Esophagus muscularis mucosa (tissue), 4 donors: ENCODE data around the gene PTPN18. TPM values are rescaled to one million over a fixed set of nuclear protein-coding genes. Genes with fewer than 3 reads are reported as not detected.
A peak's percentile ranks its signal among the peaks of the same experiment; 100 is the strongest.

Source experiments
- DNase-seq: peaks from one replicate; pipeline ENCODE4 v3.0.0-alpha.2; 2017; ENCODE audit errors: extremely low spot score
- H3K27ac ChIP-seq, 4 donors: fragments of 200-600 bp; sonication (generic); replicated peaks in 1 of 4; 1 replicate in 3 of 4; 2 replicates in 1 of 4; pipeline ENCODE4 v1.5.1; 2016 to 2019; ENCODE audit warnings: mild to moderate bottlenecking in 1 of 4
- H3K27me3 ChIP-seq, 4 donors: fragments of 200-600 bp; sonication (generic); one replicate each; pipeline versions ENCODE4 v1.5.1 to v1.6.0; 2016 to 2019
- H3K36me3 ChIP-seq, 4 donors: fragments of 200-600 bp; sonication (generic); one replicate each; pipeline ENCODE4 v1.5.1; 2016 to 2019
- H3K4me1 ChIP-seq, 4 donors: fragments of 200-600 bp; sonication (generic); one replicate each; pipeline ENCODE4 v1.5.1; 2016 to 2019
- H3K4me3 ChIP-seq, 4 donors: fragments of 200-600 bp; sonication (generic); 1 replicate in 2 of 4; 2 replicates in 2 of 4; pipeline ENCODE4 v1.5.1; 2016 to 2019; ENCODE audit warnings: mild to moderate bottlenecking in 4 of 4, moderate library complexity in 1 of 4
- H3K9me3 ChIP-seq, 4 donors: fragments of 200-600 bp; sonication (generic); 1 replicate in 3 of 4; 2 replicates in 1 of 4; pipeline ENCODE4 v1.5.1; 2016 to 2019
- EP300 ChIP-seq: sonication (generic); formaldehyde crosslinking; IDR thresholded peaks from one replicate; pipeline ENCODE4 v1.6.1; 2017; ENCODE audit warnings: antibody characterized with exemption
- POLR2A ChIP-seq: fragments of 450-650 bp; IDR thresholded peaks from one replicate; pipeline ENCODE4 v1.6.1; 2017; ENCODE audit warnings: antibody characterized with exemption, moderate library complexity, mild to moderate bottlenecking, low read depth
- POLR2AphosphoS5 ChIP-seq, 2 donors: sonication (generic); formaldehyde crosslinking; IDR thresholded peaks; one replicate each; pipeline ENCODE4 v1.6.1; 2017; ENCODE audit warnings: antibody characterized with exemption in 2 of 2
- WGBS: methylation state at CpG from one replicate; pipeline ENCODE4 v1.1.5; 2018; 5-methylcytosine and 5-hydroxymethylcytosine counted together
- intact Hi-C: fragments of 100-400 bp; cut with DNase I; formaldehyde crosslinking; loops from one replicate; pipeline ENCODE4 v1.15.1; 2023
- total RNA-seq, 4 donors: library from RNA; depleted of rRNA; stranded (reverse); fragments of >200 nt; gene quantifications; one replicate each; pipeline versions ENCODE4 v1.1.0 to v1.2.1, GENCODE V29; 2016
- TF ChIP-seq, protein P1 (sequence below), 3 experiments: fragments of 200-600 bp in 2 of 3; fragments of 450-650 bp in 1 of 3; sonication (generic) in 2 of 3; IDR thresholded peaks; one replicate each; pipeline ENCODE4 v1.5.1; 2017 to 2019; ENCODE audit warnings: antibody characterized with exemption in 3 of 3, mild to moderate bottlenecking in 2 of 3, moderate library complexity in 1 of 3

PTPN18 gene
- total RNA-seq, 4 donors from 2014 or later, result 36.6 to 60.2 (median 50.3) TPM

DNA sequence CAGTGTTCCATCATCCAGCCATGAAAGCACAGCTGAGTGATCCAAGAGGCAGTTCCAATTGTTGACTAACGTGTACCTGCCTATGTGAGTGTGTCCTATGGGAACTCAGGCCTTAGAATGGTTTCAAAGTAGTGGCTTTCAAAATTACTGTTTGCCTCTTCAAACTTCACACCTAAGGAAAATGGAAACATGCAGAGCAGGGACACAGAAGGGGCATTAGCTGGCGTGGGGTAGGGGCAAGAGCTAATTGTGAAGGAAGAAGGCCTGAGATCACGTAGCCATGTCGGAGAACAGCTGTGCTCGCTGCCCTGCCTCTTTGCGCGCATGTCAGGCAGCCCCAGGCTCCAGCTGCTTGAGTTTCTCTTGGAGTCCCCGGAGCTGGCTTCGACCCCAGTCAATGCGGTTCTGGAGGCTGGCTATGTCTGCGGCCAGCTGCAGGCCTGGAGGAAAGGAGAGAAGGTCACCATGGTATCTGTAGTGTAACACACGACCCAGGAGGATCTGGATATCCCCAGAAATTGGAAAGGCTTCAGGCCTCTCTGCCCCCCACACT lies 17.0 kb upstream of the PTPN18 start:
- intact Hi-C loops, result loop anchor here (10.0 kb wide), 1 partner anchor 464 kb away; no protein-coding TSS in a partner anchor

GRCh38 chr2:130339885-130340745 lies 15.7 kb upstream of the PTPN18 start:
- DNase-seq, result no peak
- no peak for TF ChIP-seq POLR2A
- TF ChIP-seq POLR2AphosphoS5 (IDR thresholded peaks at IDR 0.05), result no peak
- TF ChIP-seq EP300, result no peak
- TF ChIP-seq, protein P1, sequence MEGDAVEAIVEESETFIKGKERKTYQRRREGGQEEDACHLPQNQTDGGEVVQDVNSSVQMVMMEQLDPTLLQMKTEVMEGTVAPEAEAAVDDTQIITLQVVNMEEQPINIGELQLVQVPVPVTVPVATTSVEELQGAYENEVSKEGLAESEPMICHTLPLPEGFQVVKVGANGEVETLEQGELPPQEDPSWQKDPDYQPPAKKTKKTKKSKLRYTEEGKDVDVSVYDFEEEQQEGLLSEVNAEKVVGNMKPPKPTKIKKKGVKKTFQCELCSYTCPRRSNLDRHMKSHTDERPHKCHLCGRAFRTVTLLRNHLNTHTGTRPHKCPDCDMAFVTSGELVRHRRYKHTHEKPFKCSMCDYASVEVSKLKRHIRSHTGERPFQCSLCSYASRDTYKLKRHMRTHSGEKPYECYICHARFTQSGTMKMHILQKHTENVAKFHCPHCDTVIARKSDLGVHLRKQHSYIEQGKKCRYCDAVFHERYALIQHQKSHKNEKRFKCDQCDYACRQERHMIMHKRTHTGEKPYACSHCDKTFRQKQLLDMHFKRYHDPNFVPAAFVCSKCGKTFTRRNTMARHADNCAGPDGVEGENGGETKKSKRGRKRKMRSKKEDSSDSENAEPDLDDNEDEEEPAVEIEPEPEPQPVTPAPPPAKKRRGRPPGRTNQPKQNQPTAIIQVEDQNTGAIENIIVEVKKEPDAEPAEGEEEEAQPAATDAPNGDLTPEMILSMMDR (IDR thresholded peaks at IDR 0.05), result no peak
- intact Hi-C loops, result loop anchor here (10.0 kb wide), 1 partner anchor 465 kb away; no protein-coding TSS in a partner anchor
- H3K9me3 ChIP-seq, result no peaks in the 10 kb centered on the region
- peaks cover 25 to 41% (median 32%) of the 10 kb centered on the region in 4 donors for H3K4me1 ChIP-seq
- no peaks in the 10 kb centered on the region for H3K27me3 ChIP-seq
- peaks cover 5 to 34% (median 29%) of the 10 kb centered on the region in 4 donors for H3K36me3 ChIP-seq
- no peak overlapping the region for H3K27ac ChIP-seq
- WGBS, result 89% methylated on average over 10 of the region's 10 CpGs
- H3K4me3 ChIP-seq, result no peak overlapping the region

More for the DNA sequence above, 17.0 kb upstream of the PTPN18 start:
- no peaks in the 10 kb centered on the region for H3K9me3 ChIP-seq
- peaks cover 18 to 33% (median 28%) of the 10 kb centered on the region in 4 donors for H3K4me1 ChIP-seq
- no peak overlapping the region for H3K4me3 ChIP-seq
- no peak for TF ChIP-seq POLR2AphosphoS5 (IDR thresholded peaks at IDR 0.05)
- no peak for TF ChIP-seq EP300
- TF ChIP-seq POLR2A, result no peak
- TF ChIP-seq, protein P1 (IDR thresholded peaks at IDR 0.05), result no peak
- no peaks in the 10 kb centered on the region for H3K27me3 ChIP-seq
- DNase-seq, result no peak
- 93% methylated on average over 10 of the region's 12 CpGs for WGBS
- peaks cover 0 to 26% (median 21%) of the 10 kb centered on the region in 4 donors for H3K36me3 ChIP-seq
- no peak overlapping the region for H3K27ac ChIP-seq

DNA sequence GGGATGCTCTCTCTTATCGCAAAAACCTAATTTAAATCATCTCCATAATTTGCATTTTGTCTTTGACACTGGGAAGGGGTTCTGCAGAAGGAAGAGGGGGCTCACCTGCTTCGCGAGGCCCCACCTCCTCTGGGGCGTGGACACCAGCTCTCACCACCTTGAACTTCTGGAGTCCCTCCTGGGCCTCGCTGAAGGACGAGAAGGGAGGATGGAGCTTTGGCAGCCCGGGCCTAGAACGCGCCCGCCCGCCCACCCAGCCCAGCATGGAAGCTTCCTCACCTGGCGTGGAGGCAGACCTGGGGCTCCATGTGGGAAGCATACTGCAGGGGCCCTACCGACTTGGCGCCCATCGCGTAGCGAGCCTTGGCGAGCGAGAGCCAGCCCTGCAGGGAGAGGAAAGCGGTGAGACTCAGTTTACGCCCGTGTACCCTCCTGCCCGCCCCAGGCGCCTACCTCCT lies 14.3 kb upstream of the PTPN18 start:
- intact Hi-C loops, result no loop called here
- TF ChIP-seq POLR2AphosphoS5 (IDR thresholded peaks at IDR 0.05) (no peak), POLR2A (no peak), EP300 (no peak)
- TF ChIP-seq, protein P1 (IDR thresholded peaks at IDR 0.05), result no peak
- Histone ChIP-seq H3K27ac (peak overlapping the region; percentile 81 to 95 (median 92)), H3K36me3 (peaks cover 20 to 48% (median 44%) of the 10 kb centered on the region in 4 donors), H3K9me3 (no peaks in the 10 kb centered on the region), H3K4me1 (peaks cover 25 to 40% (median 32%) of the 10 kb centered on the region in 4 donors), H3K27me3 (no peaks in the 10 kb centered on the region), H3K4me3 (peak overlapping the region; percentile 81 to 92 (median 84))
- WGBS, result 6% methylated on average over 6 of the region's 24 CpGs
- DNase-seq, result no peak

DNA sequence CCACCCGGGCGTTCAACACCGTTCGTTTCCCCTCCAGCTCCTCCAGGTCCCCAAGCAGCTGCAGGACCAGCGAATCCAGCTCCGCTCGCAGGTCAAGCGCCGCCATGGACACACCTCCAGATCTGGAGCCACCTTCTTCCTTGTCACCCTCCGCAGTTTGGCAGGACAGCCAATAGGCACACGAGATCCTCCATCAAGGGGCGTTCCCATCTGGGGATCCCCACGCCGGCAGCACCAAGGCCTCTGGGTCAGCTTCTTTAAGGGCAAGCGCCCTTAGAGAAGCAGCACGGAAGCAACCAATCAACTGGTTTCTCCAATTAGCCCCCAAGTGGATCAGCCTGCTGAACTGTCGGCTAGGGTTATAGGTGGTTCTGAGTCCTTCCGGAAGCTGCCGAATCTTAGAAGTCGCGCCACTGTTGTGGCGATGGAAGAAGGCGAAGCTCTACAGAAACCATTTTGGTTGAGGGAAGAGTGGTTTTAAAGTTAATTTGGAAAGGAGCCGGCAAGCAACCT lies 13.8 kb upstream of the PTPN18 start:
- no peaks in the 10 kb centered on the region for H3K27me3 ChIP-seq
- WGBS, result under 1% methylated on average over 16 of the region's 24 CpGs
- peaks cover 24 to 53% (median 48%) of the 10 kb centered on the region in 4 donors for H3K36me3 ChIP-seq
- peaks cover 25 to 35% (median 30%) of the 10 kb centered on the region in 4 donors for H3K4me1 ChIP-seq
- intact Hi-C loops, result no loop called here
- TF ChIP-seq POLR2A (peak; percentile 3), EP300 (no peak), POLR2AphosphoS5 (IDR thresholded peaks at IDR 0.05) (peak; percentile 58)
- TF ChIP-seq, protein P1 (IDR thresholded peaks at IDR 0.05), result no peak
- peak overlapping the region; percentile 81 to 92 (median 84) for H3K4me3 ChIP-seq
- peak; percentile 96 for DNase-seq
- no peaks in the 10 kb centered on the region for H3K9me3 ChIP-seq
- peak overlapping the region; percentile 81 to 95 (median 92) for H3K27ac ChIP-seq
